K562 (cell line): ENCODE data around the gene TTC22. TPM values are rescaled to one million over a fixed set of nuclear protein-coding genes. Genes with fewer than 3 reads are reported as not detected.
A peak's percentile ranks its signal among the peaks of the same experiment; 100 is the strongest.

ENCODE experiments used
- ATAC-seq: fragments of 200-7000 bp; cut with Tn5 transposase; 3 replicates; pipeline ENCODE4 v1.9.1; 2020; ENCODE audit warnings: moderate library complexity
- BruUV-seq: library from RNA; stranded (reverse); fragments of 400-500 nt; replicated peaks from 2 replicates; lab custom pipeline; 2021; lab: Mats Ljungman, UMichigan
- CTCF ChIA-PET: fragments of 300-600 bp; formaldehyde crosslinking; extraction: SDS; loops from one replicate; lab custom pipeline; 2021; ENCODE audit warnings: low intra/inter-chr PET ratio; lab: Yijun Ruan, JAX
- POLR2A ChIA-PET: fragments of 300-600, 350-650 bp; sonication (Branson Sonifier 250); formaldehyde crosslinking; extraction: SDS; loops from one replicate; lab custom pipeline; 2021; ENCODE audit warnings: antibody characterized with exemption, inconsistent platforms; lab: Yijun Ruan, JAX
- DNase-seq, 4 experiments: peaks; one replicate each; pipeline versions ENCODE4 v3.0.0 to v3.0.0-alpha.2; 2011 to 2018; ENCODE audit warnings: low spot score in 3 of 4, mixed read lengths in 3 of 4; ENCODE audit errors: extremely low read depth in 1 of 4
- FAIRE-seq: peaks from 2 replicates; lab custom pipeline; 2011; peaks lifted over from hg19 to GRCh38; lab: Jason Lieb, UNC
- H2AFZ ChIP-seq: 2 replicates; pipeline ENCODE4 v1.6.0; 2011; ENCODE audit warnings: low read depth, low read length, control low read depth, inconsistent platforms
- H3K27ac ChIP-seq: fragments of 200-600 bp; 3 replicates; pipeline ENCODE4 v1.8.0; 2011; ENCODE audit warnings: low read depth, mild to moderate bottlenecking, control low read depth, inconsistent platforms, low read length, moderate library complexity, mixed read lengths; ENCODE audit errors: extremely low read depth
- H3K27me3 ChIP-seq, 2 experiments: fragments of 300-600 bp in 1 of 2; 2 replicates in 1 of 2; 3 replicates in 1 of 2; pipeline versions ENCODE4 v1.6.0 to v1.8.0; 2011; ENCODE audit warnings: inconsistent platforms in 2 of 2, low read length in 2 of 2, mild to moderate bottlenecking in 1 of 2, mixed read lengths in 1 of 2, moderate library complexity in 1 of 2; ENCODE audit not compliant: control insufficient read depth in 2 of 2, insufficient read depth in 2 of 2
- H3K36me3 ChIP-seq: fragments of 300-600 bp; 3 replicates; pipeline ENCODE4 v1.8.0; 2011; ENCODE audit warnings: mild to moderate bottlenecking, low read length, inconsistent platforms; ENCODE audit not compliant: control insufficient read depth, insufficient read depth
- H3K4me1 ChIP-seq, 2 experiments: fragments of 200-600 bp in 1 of 2; replicated peaks in 1 of 2; 2 replicates in 1 of 2; 3 replicates in 1 of 2; pipeline versions ENCODE4 v1.5.1 to v1.8.0; 2011; ENCODE audit warnings: inconsistent platforms in 2 of 2, low read length in 2 of 2, mild to moderate bottlenecking in 1 of 2, mixed read lengths in 1 of 2, moderate library complexity in 1 of 2; ENCODE audit not compliant: control insufficient read depth in 2 of 2, insufficient read depth in 2 of 2
- H3K4me2 ChIP-seq: 2 replicates; pipeline ENCODE4 v1.6.1; 2011; ENCODE audit warnings: low read length, control low read depth, inconsistent platforms, mixed read lengths; ENCODE audit not compliant: insufficient read depth
- H3K4me3 ChIP-seq: fragments of 200-600 bp; sonication (generic), shearing (Covaris generic); 2 replicates; pipeline ENCODE4 v1.5.1; 2016; ENCODE audit warnings: control low read depth, inconsistent platforms
- H3K79me2 ChIP-seq: fragments of 200-600 bp; 3 replicates; pipeline ENCODE4 v1.8.0; 2011; ENCODE audit warnings: low read length, inconsistent platforms; ENCODE audit not compliant: control insufficient read depth, insufficient read depth
- H3K9ac ChIP-seq, 2 experiments: 2 replicates each; pipeline versions ENCODE4 v1.6.0 to v1.6.1; 2011; ENCODE audit warnings: low read depth in 2 of 2, low read length in 2 of 2, control low read depth in 1 of 2, inconsistent platforms in 1 of 2, mild to moderate bottlenecking in 1 of 2, mixed read lengths in 1 of 2; ENCODE audit not compliant: insufficient read depth in 1 of 2
- H3K9me1 ChIP-seq: one replicate; pipeline ENCODE4 v1.6.0; 2011; ENCODE audit warnings: inconsistent platforms, mild to moderate bottlenecking, low read length, moderate library complexity; ENCODE audit not compliant: control insufficient read depth, insufficient read depth
- H3K9me3 ChIP-seq: replicated peaks from 2 replicates; pipeline ENCODE4 v1.5.1; 2011; ENCODE audit warnings: low read depth, low read length, inconsistent platforms; ENCODE audit not compliant: control insufficient read depth, insufficient read depth
- H4K20me1 ChIP-seq: replicated peaks from 2 replicates; pipeline ENCODE4 v1.6.1; 2011; ENCODE audit warnings: low read length, inconsistent platforms, mixed read lengths; ENCODE audit not compliant: control insufficient read depth, insufficient read depth
- BCOR ChIP-seq: fragments of 450-650 bp; IDR thresholded peaks from 2 replicates; pipeline ENCODE4 v1.6.1; 2016
- RBFOX2 ChIP-seq: fragments of 200-400 bp; formaldehyde crosslinking; IDR thresholded peaks from 2 replicates; pipeline ENCODE4 v1.6.1; 2017; ENCODE audit warnings: low read depth, mild to moderate bottlenecking, low read length, moderate library complexity
- WGBS: fragments of 100-300 bp; shearing (Covaris generic); methylation state at CpG from one replicate; pipeline ENCODE4 v1.1.6; 2016; ENCODE audit warnings: low coverage, mixed read lengths; ENCODE audit not compliant: insufficient coverage; ENCODE audit errors: missing lambda C conversion rate; 5-methylcytosine and 5-hydroxymethylcytosine counted together
- in situ Hi-C: fragments of 300-500 bp; cut with MboI; formaldehyde crosslinking; loops from 4 replicates; pipeline ENCODE4 v1.15.0; 2018; ENCODE audit warnings: inconsistent platforms, mixed read lengths
- intact Hi-C: fragments of 100-400 bp; cut with micrococcal nuclease; formaldehyde crosslinking; loops from 2 replicates; pipeline ENCODE4 v1.14.2; 2022
- polyA plus RNA-seq, 8 experiments: library from polyadenylated mRNA; depleted of rRNA in 4 of 8; stranded (reverse) in 5 of 8; unstranded in 3 of 8; fragments of >200 nt; fragmentation: Nextera tagmentation in 2 of 8; fragmentation: Illumina TruSeq in 1 of 8; extraction: Ambion mirVana in 2 of 8; extraction: Trizol in 1 of 8; gene quantifications; 2 replicates each; pipeline versions ENCODE4 v1.2.1 to v1.2.3, GENCODE V29; 2011 to 2014; ENCODE audit warnings: inconsistent platforms in 1 of 8, missing spikeins in 1 of 8
- total RNA-seq, 7 experiments: library from RNA; depleted of rRNA in 6 of 7; stranded (reverse); fragments of >200 nt in 6 of 7; fragmentation: Illumina TruSeq in 2 of 7; extraction: Trizol in 2 of 7; gene quantifications; 2 replicates each; pipeline versions ENCODE4 v1.2.1 to v1.2.3, GENCODE V29; 2011 to 2021; ENCODE audit warnings: low replicate concordance in 1 of 7

Gene TTC22
- total and polyA plus RNA-seq, 9 of the 15 experiments (the other 6 are each of a cell fraction or from before 2014, with no cell fraction given): 0.07 TPM; not detected in 8

GRCh38 chr1:54849219-54850068 is 48.3 kb upstream of the TTC22 start:
- TF ChIP-seq BCOR (no peak), RBFOX2 (no peak)
- Histone ChIP-seq H3K4me3 (no peak overlapping the region), H3K4me1 (no peaks in the 10 kb centered on the region), H3K27ac (no peak overlapping the region), H3K4me2 (no peak overlapping the region), H2AFZ (no peak overlapping the region), H3K9ac (no peak overlapping the region), H3K79me2 (no peaks in the 10 kb centered on the region), H4K20me1 (peaks cover 16% of the 10 kb centered on the region; the same call in 1 of the 2 replicates), H3K9me1 (peaks cover 3% of the 10 kb centered on the region), H3K36me3 (peaks cover 67% of the 10 kb centered on the region; the same call in 2 of the 3 replicates), H3K27me3 (no peaks in the 10 kb centered on the region), H3K9me3 (no peaks in the 10 kb centered on the region)
- FAIRE-seq: no peak
- ChIA-PET CTCF (no interaction called here), POLR2A (interaction anchor here (0.7 to 1.8 kb wide), 6 partner anchors 10 to 145 kb away, joined by 3 to 7 read pairs (median 5); no protein-coding TSS in a partner anchor)
- no peak for ATAC-seq
- no peak for DNase-seq
- in situ Hi-C loops (no loop called here), intact Hi-C loops (no loop called here)
- TSS peak; percentile 27 for BruUV-seq
- WGBS: 97% methylated on average over 5 of the region's 6 CpGs
